ENCODE measurements around the gene NTM.
A peak's percentile ranks its signal among the peaks of the same experiment; 100 is the strongest.

GRCh38 chr11:131694526-131695424 lies 324.4 kb downstream of the NTM start:
- no peak for TF ChIP-seq EZH2phosphoT487 (IDR thresholded peaks at IDR 0.05; ENCODE audit: low read depth)
- peak; percentile 77 for TF ChIP-seq CTCF (IDR thresholded peaks at IDR 0.05; ENCODE audit: low read depth, low read length)

Data from OCI-LY3 (cell line).